ENCODE measurements around the gene SFTPA2. TPM values are rescaled to one million over a fixed set of nuclear protein-coding genes. Genes with fewer than 3 reads are reported as not detected.
"Not testable (repeated sequence)": the region's sequence is repeated elsewhere in the genome, so short reads cannot be mapped to it uniquely, and the experiment has no call there.

SFTPA2 gene
- total and polyA plus RNA-seq, 7 donors = 0.05 to 1.3 (median 0.55) TPM

DNA sequence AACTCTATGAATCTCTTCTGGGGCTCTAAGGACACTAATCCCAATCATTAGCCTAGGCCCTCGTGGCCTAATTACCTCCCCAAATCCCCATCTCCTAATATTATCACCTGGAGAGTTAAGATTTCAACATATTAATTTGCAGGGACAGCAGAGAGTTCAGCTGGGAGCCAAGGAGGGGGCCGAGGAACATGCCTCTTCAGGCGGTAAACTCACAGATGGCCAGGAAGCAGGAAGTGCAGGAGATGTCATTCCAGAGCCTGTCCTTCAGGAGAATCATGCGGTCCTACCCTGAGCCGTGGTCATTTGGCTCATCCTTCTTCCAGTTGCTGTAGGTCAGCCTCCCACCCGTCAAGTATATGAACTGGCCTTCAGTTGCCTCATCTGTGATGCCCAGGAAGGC is 21.9 kb upstream of the SFTPA2 start:
- Histone ChIP-seq H3K27me3 (ENCODE audit: insufficient read depth in 3 of 3, low read length in 2 of 3) (no peaks in the 10 kb centered on the region), H3K4me3 (no peak overlapping the region), H3K9me3 (no peaks in the 10 kb centered on the region), H3K36me3 (ENCODE audit: insufficient read depth in 1 of 2, low read depth in 1 of 2) (no peaks in the 10 kb centered on the region), H3K27ac (no peak overlapping the region), H3K4me1 (no peaks in the 10 kb centered on the region)
- WGBS, 3 donors = 71 to 80% (median 78%) methylated on average over 6 of the region's 6 CpGs
- DNase-seq (no peak), ATAC-seq (no peak)
- TF ChIP-seq, protein P1, sequence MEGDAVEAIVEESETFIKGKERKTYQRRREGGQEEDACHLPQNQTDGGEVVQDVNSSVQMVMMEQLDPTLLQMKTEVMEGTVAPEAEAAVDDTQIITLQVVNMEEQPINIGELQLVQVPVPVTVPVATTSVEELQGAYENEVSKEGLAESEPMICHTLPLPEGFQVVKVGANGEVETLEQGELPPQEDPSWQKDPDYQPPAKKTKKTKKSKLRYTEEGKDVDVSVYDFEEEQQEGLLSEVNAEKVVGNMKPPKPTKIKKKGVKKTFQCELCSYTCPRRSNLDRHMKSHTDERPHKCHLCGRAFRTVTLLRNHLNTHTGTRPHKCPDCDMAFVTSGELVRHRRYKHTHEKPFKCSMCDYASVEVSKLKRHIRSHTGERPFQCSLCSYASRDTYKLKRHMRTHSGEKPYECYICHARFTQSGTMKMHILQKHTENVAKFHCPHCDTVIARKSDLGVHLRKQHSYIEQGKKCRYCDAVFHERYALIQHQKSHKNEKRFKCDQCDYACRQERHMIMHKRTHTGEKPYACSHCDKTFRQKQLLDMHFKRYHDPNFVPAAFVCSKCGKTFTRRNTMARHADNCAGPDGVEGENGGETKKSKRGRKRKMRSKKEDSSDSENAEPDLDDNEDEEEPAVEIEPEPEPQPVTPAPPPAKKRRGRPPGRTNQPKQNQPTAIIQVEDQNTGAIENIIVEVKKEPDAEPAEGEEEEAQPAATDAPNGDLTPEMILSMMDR (IDR thresholded peaks at IDR 0.05) = no peak
- intact Hi-C loops (cut with DNase I) = no loop called here

DNA sequence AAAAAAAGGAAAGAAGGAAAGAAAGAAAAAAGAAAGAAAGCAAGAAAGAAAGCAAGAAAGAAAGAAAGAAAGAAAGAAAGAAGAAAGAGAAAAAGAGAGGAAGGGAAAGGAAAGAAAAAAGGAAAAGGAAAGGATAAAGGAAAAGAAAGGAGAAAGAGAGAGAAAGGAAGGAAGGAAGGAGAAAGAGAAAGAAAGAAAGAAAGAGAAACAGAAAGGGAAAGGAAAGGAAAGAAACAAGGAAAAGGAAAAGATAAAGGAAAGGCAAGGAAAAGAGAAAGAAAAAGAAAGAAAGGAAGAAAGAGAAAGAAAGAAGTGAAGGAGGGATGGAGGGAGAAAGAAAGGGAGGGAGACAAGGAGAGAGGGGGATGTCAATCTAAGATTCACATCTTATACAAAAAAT is 20.8 kb upstream of the SFTPA2 start:
- no peak for ATAC-seq
- no peak overlapping the region for H3K4me3 ChIP-seq
- no peaks in the 10 kb centered on the region for H3K9me3 ChIP-seq
- DNase-seq = no peak
- no peaks in the 10 kb centered on the region for H3K36me3 ChIP-seq (ENCODE audit: insufficient read depth in 1 of 2, low read depth in 1 of 2)
- intact Hi-C loops (cut with DNase I) = no loop called here
- no peaks in the 10 kb centered on the region for H3K27me3 ChIP-seq (ENCODE audit: insufficient read depth in 3 of 3, low read length in 2 of 3)
- no peak overlapping the region for H3K27ac ChIP-seq
- H3K4me1 ChIP-seq = no peaks in the 10 kb centered on the region
- TF ChIP-seq, protein P1 (IDR thresholded peaks at IDR 0.05) = no peak

DNA sequence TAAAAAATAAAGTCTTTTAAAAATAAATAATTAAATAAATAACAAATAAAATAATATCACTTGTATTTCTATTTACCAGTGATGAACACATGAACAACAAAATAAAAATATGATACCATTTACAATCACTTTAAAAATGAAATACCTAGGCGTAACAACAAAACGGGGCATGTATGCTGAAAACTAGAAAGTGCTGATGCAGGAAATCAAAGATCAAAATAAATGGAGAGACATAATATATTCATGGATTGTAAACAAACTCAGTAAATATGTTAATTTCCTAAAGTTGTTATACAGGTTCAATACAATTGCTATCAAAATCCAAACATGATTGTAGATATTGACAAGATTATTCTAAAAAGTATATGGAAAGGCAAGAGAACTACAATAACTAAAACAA is 19.2 kb upstream of the SFTPA2 start:
- intact Hi-C loops (cut with DNase I) = no loop called here
- H3K27ac ChIP-seq = no peak overlapping the region
- H3K9me3 ChIP-seq = no peaks in the 10 kb centered on the region
- no peaks in the 10 kb centered on the region for H3K27me3 ChIP-seq (ENCODE audit: insufficient read depth in 3 of 3, low read length in 2 of 3)
- no peak overlapping the region for H3K4me3 ChIP-seq
- H3K36me3 ChIP-seq (ENCODE audit: insufficient read depth in 1 of 2, low read depth in 1 of 2) = no peaks in the 10 kb centered on the region
- 89 to 93% (median 89%) methylated on average over 2 of the region's 2 CpGs for WGBS, 3 donors
- TF ChIP-seq, protein P1 (IDR thresholded peaks at IDR 0.05) = no peak
- ATAC-seq = no peak
- DNase-seq = no peak
- H3K4me1 ChIP-seq = no peaks in the 10 kb centered on the region

DNA sequence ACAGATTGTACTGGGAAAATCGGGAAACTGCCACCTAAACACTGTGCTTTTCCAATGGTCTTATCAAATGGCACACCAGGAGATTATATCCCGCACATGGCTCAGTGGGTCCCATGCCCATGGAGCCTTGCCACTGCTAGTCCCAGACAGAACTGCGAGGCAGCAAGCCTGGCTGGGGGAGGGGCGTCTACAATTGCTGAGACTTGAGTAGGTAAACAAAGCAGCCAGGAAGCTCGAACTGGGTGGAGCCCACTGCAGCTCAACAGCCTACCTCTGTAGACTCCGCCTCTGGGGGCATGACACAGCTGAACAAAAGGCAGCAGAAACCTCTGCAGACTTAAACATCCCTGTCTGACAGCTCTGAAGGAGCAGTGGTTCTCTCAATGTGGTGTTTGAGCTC is 10.4 kb upstream of the SFTPA2 start:
- ATAC-seq; intact Hi-C loops (cut with DNase I); H3K4me1 ChIP-seq; DNase-seq; H3K36me3 ChIP-seq (ENCODE audit: insufficient read depth in 1 of 2, low read depth in 1 of 2); H3K4me3 ChIP-seq; H3K9me3 ChIP-seq; H3K27ac ChIP-seq: not testable (repeated sequence)
- peaks cover 0 to 17% (median 2%) of the 10 kb centered on the region in 3 donors for H3K27me3 ChIP-seq (ENCODE audit: insufficient read depth in 3 of 3, low read length in 2 of 3)
- WGBS, 3 donors = 84 to 88% (median 86%) methylated on average over 6 of the region's 6 CpGs

DNA sequence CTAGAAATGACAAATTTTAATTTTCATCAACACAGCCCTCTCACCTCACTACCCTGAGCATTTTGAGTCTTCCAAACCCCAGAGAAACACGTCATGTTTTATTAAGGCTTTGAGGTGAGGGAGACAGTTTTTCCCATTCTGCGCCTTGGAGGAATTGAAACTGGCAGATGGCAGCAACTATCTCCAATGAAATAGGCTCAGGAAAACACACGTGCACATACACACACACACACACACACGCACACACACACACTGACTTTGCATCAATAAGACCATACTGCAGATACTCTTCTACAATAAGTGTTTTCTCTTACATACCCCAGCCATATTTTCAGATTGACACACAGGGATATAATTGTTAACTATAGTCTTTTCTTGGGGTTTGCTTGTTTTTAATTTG is 3.2 kb upstream of the SFTPA2 start:
- Histone ChIP-seq H3K36me3 (ENCODE audit: insufficient read depth in 1 of 2, low read depth in 1 of 2) (no peaks in the 10 kb centered on the region), H3K27me3 (ENCODE audit: insufficient read depth in 3 of 3, low read length in 2 of 3) (peaks cover 0 to 9% (median 2%) of the 10 kb centered on the region in 3 donors), H3K4me1 (no peaks in the 10 kb centered on the region), H3K4me3 (no peak overlapping the region), H3K27ac (no peak overlapping the region), H3K9me3 (no peaks in the 10 kb centered on the region)
- TF ChIP-seq, protein P1 (IDR thresholded peaks at IDR 0.05) = no peak
- 61 to 82% (median 70%) methylated on average over 4 of the region's 4 CpGs for WGBS, 3 donors
- no peak for DNase-seq
- intact Hi-C loops (cut with DNase I) = loop anchor here (5.0 kb wide), 1 partner anchor 364 kb away; no protein-coding TSS in a partner anchor
- ATAC-seq = no peak
